MG63 (cell line): ENCODE data around the gene PLD1. TPM values are rescaled to one million over a fixed set of nuclear protein-coding genes. Genes with fewer than 3 reads are reported as not detected.
"Not testable (repeated sequence)": the region's sequence is repeated elsewhere in the genome, so short reads cannot be mapped to it uniquely, and the experiment has no call there.

Experiments
- DNase-seq: peaks from one replicate; pipeline ENCODE4 v3.0.0-alpha.2; 2020
- H3K27me3 ChIP-seq: fragments of 250-450 bp; sonication (Bioruptor Pico); 2 replicates; pipeline ENCODE4 v1.5.1; 2020; ENCODE audit warnings: mild to moderate bottlenecking, moderate library complexity
- H3K36me3 ChIP-seq: fragments of 250-450 bp; sonication (Bioruptor Pico); 2 replicates; pipeline ENCODE4 v1.5.1; 2020; ENCODE audit warnings: mild to moderate bottlenecking, moderate library complexity
- H3K4me3 ChIP-seq: fragments of 250-450 bp; sonication (Bioruptor Pico); 2 replicates; pipeline ENCODE4 v1.5.1; 2020; ENCODE audit warnings: mild to moderate bottlenecking, moderate library complexity
- H3K9me3 ChIP-seq: fragments of 250-450 bp; sonication (Bioruptor Pico); 2 replicates; pipeline ENCODE4 v1.5.1; 2020; ENCODE audit warnings: mild to moderate bottlenecking, moderate library complexity
- total RNA-seq: library from RNA; depleted of rRNA; stranded (reverse); fragments of >200 nt; shearing (Covaris generic); gene quantifications from 2 replicates; pipeline ENCODE4 v1.2.3, GENCODE V29; 2014; ENCODE audit warnings: low replicate concordance

PLD1 gene
- total RNA-seq, 1 experiment from 2014 or later = 3.2 TPM

GRCh38 chr3:171827385-171827784 lies 17.1 kb upstream of the PLD1 start:
- H3K4me3 ChIP-seq = no peak overlapping the region
- H3K27me3 ChIP-seq = no peaks in the 10 kb centered on the region
- no peaks in the 10 kb centered on the region for H3K9me3 ChIP-seq
- no peak for DNase-seq
- no peaks in the 10 kb centered on the region for H3K36me3 ChIP-seq

GRCh38 chr3:171825222-171825828 lies 15.0 kb upstream of the PLD1 start:
- no peaks in the 10 kb centered on the region for H3K36me3 ChIP-seq
- no peak for DNase-seq
- H3K27me3 ChIP-seq = no peaks in the 10 kb centered on the region

GRCh38 chr3:171824824-171825221 lies 14.5 kb upstream of the PLD1 start:
- DNase-seq = no peak
- no peaks in the 10 kb centered on the region for H3K27me3 ChIP-seq
- no peaks in the 10 kb centered on the region for H3K36me3 ChIP-seq
- no peak overlapping the region for H3K4me3 ChIP-seq
- H3K9me3 ChIP-seq = no peaks in the 10 kb centered on the region

More at GRCh38 chr3:171825222-171825828, 15.0 kb upstream of the PLD1 start:
- H3K4me3 ChIP-seq = no peak overlapping the region
- no peaks in the 10 kb centered on the region for H3K9me3 ChIP-seq

- Histone ChIP-seq H3K4me3 (no peak overlapping the region), H3K36me3 (no peaks in the 10 kb centered on the region), H3K27me3 (no peaks in the 10 kb centered on the region), H3K9me3 (no peaks in the 10 kb centered on the region)
- DNase-seq = no peak
Measured at GRCh38 chr3:171824116-171824515, 13.8 kb upstream of the PLD1 start.

GRCh38 chr3:171822431-171823106 lies 12.3 kb upstream of the PLD1 start:
- H3K4me3 ChIP-seq = no peak overlapping the region
- no peaks in the 10 kb centered on the region for H3K36me3 ChIP-seq
- no peaks in the 10 kb centered on the region for H3K9me3 ChIP-seq
- H3K27me3 ChIP-seq = no peaks in the 10 kb centered on the region
- DNase-seq = no peak

GRCh38 chr3:171821778-171822358 lies 11.6 kb upstream of the PLD1 start:
- no peak for DNase-seq
- no peaks in the 10 kb centered on the region for H3K9me3 ChIP-seq
- H3K36me3 ChIP-seq = no peaks in the 10 kb centered on the region
- no peak overlapping the region for H3K4me3 ChIP-seq
- H3K27me3 ChIP-seq = no peaks in the 10 kb centered on the region

- no peak overlapping the region for H3K4me3 ChIP-seq
- H3K36me3 ChIP-seq = no peaks in the 10 kb centered on the region
- no peaks in the 10 kb centered on the region for H3K9me3 ChIP-seq
- no peaks in the 10 kb centered on the region for H3K27me3 ChIP-seq
- DNase-seq = no peak
Measured at GRCh38 chr3:171821044-171821443, 10.8 kb upstream of the PLD1 start.

GRCh38 chr3:171817074-171817800 lies 7.0 kb upstream of the PLD1 start:
- Histone ChIP-seq H3K4me3 (no peak overlapping the region), H3K27me3 (no peaks in the 10 kb centered on the region), H3K36me3 (no peaks in the 10 kb centered on the region), H3K9me3 (0 out of 2 replicates have a peak, but pooled peaks cover 5% of the 10 kb centered on the region)
- no peak for DNase-seq

- Histone ChIP-seq H3K4me3 (no peak overlapping the region), H3K27me3 (no peaks in the 10 kb centered on the region), H3K9me3 (0 out of 2 replicates have a peak, but pooled peaks cover 5% of the 10 kb centered on the region), H3K36me3 (no peaks in the 10 kb centered on the region)
- DNase-seq = no peak
Measured at GRCh38 chr3:171815973-171816595, 5.8 kb upstream of the PLD1 start.

GRCh38 chr3:171814662-171815061 lies 4.4 kb upstream of the PLD1 start:
- not testable (repeated sequence) for H3K9me3 ChIP-seq, H3K27me3 ChIP-seq, H3K36me3 ChIP-seq, H3K4me3 ChIP-seq, DNase-seq

- H3K36me3 ChIP-seq = no peaks in the 10 kb centered on the region
- no peak overlapping the region for H3K4me3 ChIP-seq
- H3K9me3 ChIP-seq = 0 out of 2 replicates have a peak, but pooled peaks cover 5% of the 10 kb centered on the region
- DNase-seq = no peak
- H3K27me3 ChIP-seq = no peaks in the 10 kb centered on the region
Measured at GRCh38 chr3:171813897-171814460, 3.7 kb upstream of the PLD1 start.

- DNase-seq = no peak
- no peak overlapping the region for H3K4me3 ChIP-seq
- H3K36me3 ChIP-seq = no peaks in the 10 kb centered on the region
- 0 out of 2 replicates have a peak, but pooled peaks cover 5% of the 10 kb centered on the region for H3K9me3 ChIP-seq
- no peaks in the 10 kb centered on the region for H3K27me3 ChIP-seq
Measured at GRCh38 chr3:171813278-171813896, 3.1 kb upstream of the PLD1 start.

- Histone ChIP-seq H3K36me3 (no peaks in the 10 kb centered on the region), H3K9me3 (0 out of 2 replicates have a peak, but pooled peaks cover 5% of the 10 kb centered on the region), H3K4me3 (no peak overlapping the region), H3K27me3 (no peaks in the 10 kb centered on the region)
- DNase-seq = no peak
Measured at GRCh38 chr3:171812811-171813210, 2.5 kb upstream of the PLD1 start.

- H3K4me3 ChIP-seq = no peak overlapping the region
- no peak for DNase-seq
- H3K27me3 ChIP-seq = no peaks in the 10 kb centered on the region
- no peaks in the 10 kb centered on the region for H3K36me3 ChIP-seq
- 0 out of 2 replicates have a peak, but pooled peaks cover 5% of the 10 kb centered on the region for H3K9me3 ChIP-seq
Measured at GRCh38 chr3:171811913-171812335, 1.6 kb upstream of the PLD1 start.

GRCh38 chr3:171811295-171811912 lies 1.1 kb upstream of the PLD1 start:
- H3K4me3 ChIP-seq = peak overlapping the region; percentile 56; the same call in 1 of the 2 replicates
- no peaks in the 10 kb centered on the region for H3K36me3 ChIP-seq
- no peaks in the 10 kb centered on the region for H3K27me3 ChIP-seq
- no peak for DNase-seq
- 0 out of 2 replicates have a peak, but pooled peaks cover 5% of the 10 kb centered on the region for H3K9me3 ChIP-seq
